K562 (cell line): ENCODE results near the gene USP19. TPM values are rescaled to one million over a fixed set of nuclear protein-coding genes. Genes with fewer than 3 reads are reported as not detected.

ENCODE experiments used
- BCLAF1 ChIP-seq, 2 experiments: fragments of 450-650 bp in 1 of 2; IDR thresholded peaks; 2 replicates each; pipeline ENCODE4 v1.6.1; 2011 to 2017; ENCODE audit warnings: low read depth in 2 of 2, antibody characterized with exemption in 1 of 2, borderline replicate concordance in 1 of 2, low read length in 1 of 2, mild to moderate bottlenecking in 1 of 2, mixed read lengths in 1 of 2; ENCODE audit not compliant: control insufficient read depth in 1 of 2
- CAMTA2 ChIP-seq: fragments of 250-450 bp; sonication (Bioruptor Pico); conservative IDR thresholded peaks from 2 replicates; pipeline ENCODE4 v1.5.1; 2022
- CREB3L1 ChIP-seq: fragments of 450-650 bp; IDR thresholded peaks from 2 replicates; pipeline ENCODE4 v1.6.1; 2014; ENCODE audit warnings: low read depth, mild to moderate bottlenecking, moderate library complexity, borderline replicate concordance
- MCM3 ChIP-seq: fragments of 450-650 bp; IDR thresholded peaks from 2 replicates; pipeline ENCODE4 v1.6.1; 2016
- SP1 ChIP-seq: sonication (generic); formaldehyde crosslinking; IDR thresholded peaks from 2 replicates; pipeline ENCODE4 v1.8.1; 2022; ENCODE audit warnings: mild to moderate bottlenecking, missing genetic modification reagents
- TFE3 ChIP-seq: fragments of 450-650 bp; formaldehyde crosslinking; IDR thresholded peaks from 2 replicates; pipeline ENCODE4 v1.4.0; 2020; ENCODE audit warnings: mild to moderate bottlenecking, mixed read lengths
- U2AF2 ChIP-seq: fragments of 200-400 bp; formaldehyde crosslinking; optimal IDR thresholded peaks from 2 replicates; pipeline ENCODE3; 2017; ENCODE audit warnings: low read depth, mild to moderate bottlenecking, low read length
- WHSC1 ChIP-seq: IDR thresholded peaks from one replicate; pipeline ENCODE4 v1.6.1; 2012; ENCODE audit warnings: low read length, control low read depth, inconsistent platforms
- ZFP91 ChIP-seq: sonication (generic); formaldehyde crosslinking; IDR thresholded peaks from 2 replicates; pipeline ENCODE4 v1.8.0; 2022; ENCODE audit warnings: mild to moderate bottlenecking, missing genetic modification reagents
- ZNF124 ChIP-seq: sonication (generic); formaldehyde crosslinking; IDR thresholded peaks from 2 replicates; pipeline ENCODE4 v1.8.1; 2022; ENCODE audit warnings: missing genetic modification reagents
- ZNF609 ChIP-seq: sonication (generic); formaldehyde crosslinking; IDR thresholded peaks from 2 replicates; pipeline ENCODE4 v1.8.1; 2023; ENCODE audit warnings: missing genetic modification reagents, mild to moderate bottlenecking, borderline replicate concordance
- polyA plus RNA-seq, 8 experiments: library from polyadenylated mRNA; depleted of rRNA in 4 of 8; stranded (reverse) in 5 of 8; unstranded in 3 of 8; fragments of >200 nt; fragmentation: Nextera tagmentation in 2 of 8; fragmentation: Illumina TruSeq in 1 of 8; extraction: Ambion mirVana in 2 of 8; extraction: Trizol in 1 of 8; gene quantifications; 2 replicates each; pipeline versions ENCODE4 v1.2.1 to v1.2.3, GENCODE V29; 2011 to 2014; ENCODE audit warnings: inconsistent platforms in 1 of 8, missing spikeins in 1 of 8
- total RNA-seq, 7 experiments: library from RNA; depleted of rRNA in 6 of 7; stranded (reverse); fragments of >200 nt in 6 of 7; fragmentation: Illumina TruSeq in 2 of 7; extraction: Trizol in 2 of 7; gene quantifications; 2 replicates each; pipeline versions ENCODE4 v1.2.1 to v1.2.3, GENCODE V29; 2011 to 2021; ENCODE audit warnings: low replicate concordance in 1 of 7

Gene USP19
- total and polyA plus RNA-seq, 9 of the 15 experiments (the other 6 are each of a cell fraction or from before 2014, with no cell fraction given): 0.24 to 65.9 (median 36.9) TPM

GRCh38 chr3:49120438-49121131, at the start of gene USP19 (continued):
- TF ChIP-seq MCM3 (no peak), TFE3 (CRISPR knock-in tag) (no peak), WHSC1 (no peak), SP1 (CRISPR knock-in tag) (peak; percentile 83), CAMTA2 (no peak), ZFP91 (CRISPR knock-in tag) (no peak), ZNF609 (CRISPR knock-in tag) (no peak), ZNF124 (no peak), U2AF2 (no peak), BCLAF1 (IDR thresholded peaks at IDR 0.05; ENCODE audit: borderline replicate concordance in 1 of 2, control insufficient read depth in 1 of 2, low read depth in 2 of 2, low read length in 1 of 2) (no peak), CREB3L1 (no peak; the same call in 1 of the 2 replicates)
